ENCODE results near the gene BRINP3. TPM values are rescaled to one million over a fixed set of nuclear protein-coding genes. Genes with fewer than 3 reads are reported as not detected.

The BRINP3 gene
- polyA plus RNA-seq, 1 experiment: 0.14 TPM

GRCh38 chr1:190353538-190354101 lies 124.0 kb downstream of the BRINP3 start:
- H3K27ac ChIP-seq (ENCODE audit: low read depth, low read length): no peak overlapping the region
- no peaks in the 10 kb centered on the region for H3K27me3 ChIP-seq (ENCODE audit: control insufficient read depth, insufficient read depth, low read length)
- no peak overlapping the region for H3K4me3 ChIP-seq (ENCODE audit: low read depth, low read length)
- H3K9me3 ChIP-seq (ENCODE audit: control insufficient read depth, insufficient read depth, low read length): no peaks in the 10 kb centered on the region
- CTCF ChIA-PET: interaction anchor here (0.7 kb wide), 1 partner anchor 11 kb away, joined by 3 read pairs; no protein-coding TSS in a partner anchor
- TF ChIP-seq CTCF (IDR thresholded peaks at IDR 0.05; ENCODE audit: low read depth, low read length): no peak
- DNase-seq (ENCODE audit: low read depth, low spot score): no peak
- POLR2A ChIA-PET: no interaction called here

DNA sequence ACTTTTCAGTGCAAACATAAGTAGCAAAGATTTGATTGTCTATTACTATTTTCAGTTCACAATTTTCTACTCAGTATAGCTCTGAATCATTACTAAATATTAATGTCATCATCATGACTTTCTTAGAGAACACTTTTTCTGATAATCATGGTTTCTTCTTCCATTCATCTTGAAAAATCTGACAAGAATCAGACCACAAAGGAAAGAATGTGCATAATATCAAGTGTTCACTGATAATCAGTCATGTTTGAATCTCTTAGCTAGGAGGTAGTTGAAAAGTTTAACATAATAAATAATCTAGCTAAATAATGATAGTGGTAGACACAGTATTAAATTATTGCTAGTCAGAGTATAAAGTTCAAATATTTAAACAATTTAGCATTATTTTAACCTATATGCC lies 133.2 kb downstream of the BRINP3 start:
- no peak for DNase-seq (ENCODE audit: low read depth, low spot score)
- POLR2A ChIA-PET: no interaction called here
- CTCF ChIA-PET: no interaction called here

GRCh38 chr1:190338829-190339228 lies 138.8 kb downstream of the BRINP3 start:
- H3K9me3 ChIP-seq (ENCODE audit: control insufficient read depth, insufficient read depth, low read length): no peaks in the 10 kb centered on the region
- H3K4me3 ChIP-seq (ENCODE audit: low read depth, low read length): no peak overlapping the region

More for the DNA sequence above, 133.2 kb downstream of the BRINP3 start:
- Histone ChIP-seq H3K27me3 (ENCODE audit: control insufficient read depth, insufficient read depth, low read length) (no peaks in the 10 kb centered on the region), H3K4me3 (ENCODE audit: low read depth, low read length) (no peak overlapping the region), H3K27ac (ENCODE audit: low read depth, low read length) (no peak overlapping the region), H3K9me3 (ENCODE audit: control insufficient read depth, insufficient read depth, low read length) (no peaks in the 10 kb centered on the region)
- no peak for TF ChIP-seq CTCF (IDR thresholded peaks at IDR 0.05; ENCODE audit: low read depth, low read length)

GRCh38 chr1:190328871-190329270 lies 148.8 kb downstream of the BRINP3 start:
- no peak overlapping the region for H3K27ac ChIP-seq (ENCODE audit: low read depth, low read length)
- ChIA-PET CTCF (no interaction called here), POLR2A (no interaction called here)
- H3K4me3 ChIP-seq (ENCODE audit: low read depth, low read length): no peak overlapping the region
- H3K27me3 ChIP-seq (ENCODE audit: control insufficient read depth, insufficient read depth, low read length): no peaks in the 10 kb centered on the region
- TF ChIP-seq CTCF (IDR thresholded peaks at IDR 0.05; ENCODE audit: low read depth, low read length): no peak
- DNase-seq (ENCODE audit: low read depth, low spot score): no peak
- no peaks in the 10 kb centered on the region for H3K9me3 ChIP-seq (ENCODE audit: control insufficient read depth, insufficient read depth, low read length)

More at GRCh38 chr1:190338829-190339228, 138.8 kb downstream of the BRINP3 start:
- Histone ChIP-seq H3K27ac (ENCODE audit: low read depth, low read length) (no peak overlapping the region), H3K27me3 (ENCODE audit: control insufficient read depth, insufficient read depth, low read length) (no peaks in the 10 kb centered on the region)
- POLR2A ChIA-PET: no interaction called here
- CTCF ChIA-PET: no interaction called here
- no peak for TF ChIP-seq CTCF (IDR thresholded peaks at IDR 0.05; ENCODE audit: low read depth, low read length)
- DNase-seq (ENCODE audit: low read depth, low spot score): no peak

- no peaks in the 10 kb centered on the region for H3K9me3 ChIP-seq (ENCODE audit: control insufficient read depth, insufficient read depth, low read length)
- DNase-seq (ENCODE audit: low read depth, low spot score): no peak
- ChIA-PET CTCF (interaction anchor here (0.7 kb wide), 1 partner anchor 372 kb away, joined by 3 read pairs; no protein-coding TSS in a partner anchor), POLR2A (no interaction called here)
- TF ChIP-seq CTCF (IDR thresholded peaks at IDR 0.05; ENCODE audit: low read depth, low read length): no peak
- no peak overlapping the region for H3K27ac ChIP-seq (ENCODE audit: low read depth, low read length)
- no peaks in the 10 kb centered on the region for H3K27me3 ChIP-seq (ENCODE audit: control insufficient read depth, insufficient read depth, low read length)
- H3K4me3 ChIP-seq (ENCODE audit: low read depth, low read length): no peak overlapping the region
Measured at GRCh38 chr1:190328361-190328760, 149.3 kb downstream of the BRINP3 start.

Measured in AG04450 (cell line).